ENCODE data around the gene ATL2.

DNA sequence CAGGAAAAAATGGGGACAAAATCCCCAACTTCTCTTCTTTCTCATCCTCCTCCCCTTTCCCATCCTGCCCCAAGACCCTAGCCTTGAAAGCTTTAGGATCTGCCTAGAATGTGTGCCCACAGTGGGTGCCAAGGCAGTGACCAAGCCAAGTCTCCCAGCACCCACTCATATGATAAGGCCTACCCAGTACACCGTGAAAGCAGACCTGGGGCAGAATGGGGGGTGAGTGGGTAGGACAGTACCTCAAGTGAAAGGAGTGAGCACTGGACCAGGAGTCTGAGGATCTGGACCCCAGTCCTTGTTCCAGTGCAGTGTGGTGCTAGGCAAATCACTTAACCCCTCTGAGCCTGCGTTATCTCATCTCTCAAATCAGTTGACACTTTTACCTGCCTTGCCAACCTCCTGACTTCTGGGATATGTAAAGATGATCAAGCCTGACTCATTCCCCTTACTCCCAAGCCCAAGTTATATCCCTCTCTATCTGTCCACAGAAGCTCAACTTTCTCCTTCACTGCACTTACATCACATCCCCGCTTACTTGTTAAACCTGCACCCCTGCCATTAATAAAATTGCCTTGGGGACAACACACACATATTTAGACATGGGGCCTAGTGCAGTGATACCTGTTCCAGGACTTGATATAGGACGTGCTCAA, 109.7 kb downstream of the ATL2 start:
- TF ChIP-seq, protein P1, sequence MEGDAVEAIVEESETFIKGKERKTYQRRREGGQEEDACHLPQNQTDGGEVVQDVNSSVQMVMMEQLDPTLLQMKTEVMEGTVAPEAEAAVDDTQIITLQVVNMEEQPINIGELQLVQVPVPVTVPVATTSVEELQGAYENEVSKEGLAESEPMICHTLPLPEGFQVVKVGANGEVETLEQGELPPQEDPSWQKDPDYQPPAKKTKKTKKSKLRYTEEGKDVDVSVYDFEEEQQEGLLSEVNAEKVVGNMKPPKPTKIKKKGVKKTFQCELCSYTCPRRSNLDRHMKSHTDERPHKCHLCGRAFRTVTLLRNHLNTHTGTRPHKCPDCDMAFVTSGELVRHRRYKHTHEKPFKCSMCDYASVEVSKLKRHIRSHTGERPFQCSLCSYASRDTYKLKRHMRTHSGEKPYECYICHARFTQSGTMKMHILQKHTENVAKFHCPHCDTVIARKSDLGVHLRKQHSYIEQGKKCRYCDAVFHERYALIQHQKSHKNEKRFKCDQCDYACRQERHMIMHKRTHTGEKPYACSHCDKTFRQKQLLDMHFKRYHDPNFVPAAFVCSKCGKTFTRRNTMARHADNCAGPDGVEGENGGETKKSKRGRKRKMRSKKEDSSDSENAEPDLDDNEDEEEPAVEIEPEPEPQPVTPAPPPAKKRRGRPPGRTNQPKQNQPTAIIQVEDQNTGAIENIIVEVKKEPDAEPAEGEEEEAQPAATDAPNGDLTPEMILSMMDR (IDR thresholded peaks at IDR 0.05; ENCODE audit: low read depth, low read length) = no peak
- TF ChIP-seq EZH2phosphoT487 (IDR thresholded peaks at IDR 0.05; ENCODE audit: low read depth) = no peak
